GM21360 (cell line): ENCODE results near the gene EML2.

Source experiments
- ATAC-seq: cut with Tn5 transposase; IDR thresholded peaks from one replicate; pipeline ENCODE4 v1.9.1; 2021; ENCODE audit warnings: mild to moderate bottlenecking, moderate library complexity; ENCODE audit not compliant: unreplicated experiment

The EML2 gene

DNA sequence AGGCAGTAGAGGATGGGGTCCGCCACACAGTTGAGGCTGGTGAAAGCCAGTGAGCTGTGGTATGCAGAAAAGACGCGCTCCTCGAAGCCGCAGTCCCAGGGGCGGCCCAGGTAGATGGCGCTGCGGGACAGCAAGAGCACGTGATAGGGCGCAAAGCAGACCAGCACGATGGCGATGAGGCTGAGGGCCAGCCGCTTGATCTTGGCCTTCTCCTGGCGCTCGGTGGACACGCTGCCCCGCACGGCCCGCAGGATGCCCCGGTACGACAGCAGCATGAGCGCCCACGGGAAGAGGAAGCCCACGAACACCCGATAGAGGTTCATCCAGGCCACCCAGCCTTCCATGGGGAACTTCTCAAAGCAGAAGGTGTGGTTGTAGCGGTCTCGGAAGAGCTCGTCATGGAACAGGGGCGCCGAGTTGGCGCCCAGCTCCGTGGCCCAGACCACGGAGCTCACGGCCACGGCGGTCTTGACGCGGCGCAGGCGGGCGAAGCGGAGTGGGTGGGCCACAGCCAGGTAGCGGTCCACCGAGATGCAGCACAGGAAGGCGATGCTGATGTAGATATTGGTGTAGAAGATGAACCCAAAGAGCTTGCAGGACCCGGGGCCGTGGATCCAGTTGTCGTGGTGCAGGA is 48.1 kb downstream of the EML2 start:
- no peak for ATAC-seq

- ATAC-seq = no peak
Measured at GRCh38 chr19:45590300-45591003, 48.7 kb downstream of the EML2 start.

- no peak for ATAC-seq
Measured at GRCh38 chr19:45589768-45590167, 49.4 kb downstream of the EML2 start.

- no peak for ATAC-seq
Measured at GRCh38 chr19:45587873-45588272, 51.3 kb downstream of the EML2 start.

- ATAC-seq = no peak
Measured at GRCh38 chr19:45585158-45585577, 54.0 kb downstream of the EML2 start.

- peak; percentile 78 for ATAC-seq
Measured at GRCh38 chr19:45584332-45585157, 54.7 kb downstream of the EML2 start, which contains the start of gene OPA3. Gene OPA3, minus strand, starts transcription at chr19:45584802. Its CDS starts 38 bp downstream, at chr19:45584764.

DNA sequence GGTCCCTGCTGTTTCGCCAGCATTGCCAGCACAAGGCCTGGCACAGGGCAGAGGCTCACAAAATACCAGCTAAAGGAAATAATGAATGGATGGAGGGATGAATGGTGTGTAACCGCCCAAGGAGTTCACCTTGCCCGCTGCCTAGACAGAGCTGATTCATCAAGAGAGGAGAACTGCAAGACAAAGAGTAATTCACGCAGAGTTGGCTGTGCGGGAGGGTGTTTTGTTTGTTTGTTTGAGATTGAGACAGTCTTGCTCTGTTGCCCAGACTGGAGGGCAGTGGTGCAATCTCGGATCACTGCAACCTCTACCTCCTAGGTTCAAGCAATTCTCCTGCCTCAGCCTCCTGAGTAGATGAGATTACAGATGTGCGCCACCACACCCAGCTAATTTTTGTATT is 57.6 kb downstream of the EML2 start:
- ATAC-seq = no peak

GRCh38 chr19:45578861-45579260 is 60.3 kb downstream of the EML2 start:
- ATAC-seq = no peak

GRCh38 chr19:45577111-45577905 is 61.9 kb downstream of the EML2 start:
- no peak for ATAC-seq

GRCh38 chr19:45576682-45577081 is 62.5 kb downstream of the EML2 start:
- ATAC-seq = no peak

GRCh38 chr19:45575216-45575615 is 64.0 kb downstream of the EML2 start:
- ATAC-seq = no peak

GRCh38 chr19:45574526-45574925 is 64.7 kb downstream of the EML2 start:
- no peak for ATAC-seq

DNA sequence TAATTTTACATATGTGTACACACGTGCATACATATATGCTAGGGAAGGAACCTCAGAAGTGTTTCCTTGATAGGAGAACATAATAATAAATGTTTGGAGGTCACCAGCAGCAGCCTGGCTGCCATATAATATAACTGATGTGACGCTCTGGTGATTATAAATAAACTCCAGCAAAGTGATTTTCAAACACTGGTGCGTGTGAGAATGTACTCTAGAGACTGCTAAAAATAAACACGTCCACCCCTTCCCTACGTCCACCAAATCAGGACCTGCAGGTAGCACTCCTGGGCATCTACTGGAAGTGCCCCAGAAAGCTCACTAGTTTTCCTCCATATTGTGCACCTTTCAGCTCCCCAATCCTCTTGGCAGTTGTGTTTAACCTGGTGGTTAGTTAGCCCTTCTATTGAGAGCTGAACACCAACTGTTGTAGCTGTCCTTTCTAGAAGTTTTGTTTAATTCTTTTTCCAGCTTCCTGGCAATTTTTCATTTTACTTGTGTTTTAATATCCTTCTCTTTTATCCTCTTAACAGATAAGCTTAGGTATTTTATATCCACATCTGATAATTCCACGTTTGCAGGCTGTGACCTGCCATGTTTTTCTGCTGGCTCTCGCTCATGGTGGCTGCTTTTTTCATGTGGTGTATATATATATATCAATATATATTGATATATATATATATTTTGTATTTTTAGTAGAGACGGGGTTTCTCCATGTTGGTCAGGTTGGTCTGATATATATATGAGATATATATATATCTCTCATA is 67.6 kb downstream of the EML2 start:
- ATAC-seq = no peak

- no peak for ATAC-seq
Measured at GRCh38 chr19:45569619-45570421, 69.4 kb downstream of the EML2 start.

- ATAC-seq = no peak
Measured at GRCh38 chr19:45568732-45569131, 70.5 kb downstream of the EML2 start.

- no peak for ATAC-seq
Measured at GRCh38 chr19:45567609-45568008, 71.6 kb downstream of the EML2 start.

GRCh38 chr19:45564131-45564780 is 74.9 kb downstream of the EML2 start:
- ATAC-seq = no peak

DNA sequence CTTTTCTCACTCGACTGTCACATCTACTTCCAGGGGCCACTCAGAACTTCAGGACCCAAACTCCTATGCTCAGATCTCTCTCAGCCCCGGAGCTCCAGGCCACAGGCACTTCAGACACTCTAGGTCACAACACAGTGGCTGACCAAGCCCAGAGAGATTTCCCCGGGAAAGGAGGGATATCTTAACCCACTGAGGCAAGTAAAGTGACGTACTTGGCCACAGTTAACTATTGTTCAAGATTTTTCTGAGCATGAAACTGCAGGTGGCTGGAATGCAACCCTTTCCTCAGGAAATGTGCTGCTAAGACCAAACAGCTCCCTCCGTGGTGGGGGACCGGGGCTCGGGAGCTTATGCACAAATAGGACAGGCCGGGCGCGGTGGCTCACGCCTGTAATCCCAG is 78.5 kb downstream of the EML2 start:
- no peak for ATAC-seq

DNA sequence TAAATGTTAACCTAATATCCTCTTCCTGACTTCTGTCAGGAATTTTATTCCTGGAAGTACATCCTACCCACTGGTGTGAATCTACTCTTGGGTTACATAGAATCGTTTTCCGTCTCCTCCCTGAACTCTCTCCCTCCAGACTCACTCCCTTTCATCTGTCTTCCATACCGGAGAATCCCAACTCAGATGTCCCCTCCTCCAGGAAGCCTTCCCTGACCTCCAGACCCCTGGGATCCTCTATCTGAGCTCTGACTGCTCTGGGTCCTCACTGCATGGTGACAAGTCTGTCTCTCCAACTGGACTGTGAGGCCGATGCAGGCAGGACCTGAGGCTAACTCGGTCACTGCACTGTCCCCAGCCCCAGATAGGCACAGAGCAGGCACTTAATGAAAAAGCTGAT is 79.2 kb downstream of the EML2 start:
- no peak for ATAC-seq
